B cell (primary cell): ENCODE results near the gene DNAJA4.

ENCODE experiments used
- EZH2 ChIP-seq: IDR thresholded peaks from 2 replicates; pipeline ENCODE4 v1.6.1; 2012; ENCODE audit warnings: borderline replicate concordance, low read depth, mild to moderate bottlenecking, moderate library complexity, low read length; ENCODE audit not compliant: insufficient read depth, poor library complexity, severe bottlenecking
- TF ChIP-seq, protein P1 (sequence below): fragments of 200-600 bp; IDR thresholded peaks from one replicate; pipeline ENCODE4 v1.8.0; 2022; ENCODE audit warnings: antibody characterized with exemption, mild to moderate bottlenecking

DNA sequence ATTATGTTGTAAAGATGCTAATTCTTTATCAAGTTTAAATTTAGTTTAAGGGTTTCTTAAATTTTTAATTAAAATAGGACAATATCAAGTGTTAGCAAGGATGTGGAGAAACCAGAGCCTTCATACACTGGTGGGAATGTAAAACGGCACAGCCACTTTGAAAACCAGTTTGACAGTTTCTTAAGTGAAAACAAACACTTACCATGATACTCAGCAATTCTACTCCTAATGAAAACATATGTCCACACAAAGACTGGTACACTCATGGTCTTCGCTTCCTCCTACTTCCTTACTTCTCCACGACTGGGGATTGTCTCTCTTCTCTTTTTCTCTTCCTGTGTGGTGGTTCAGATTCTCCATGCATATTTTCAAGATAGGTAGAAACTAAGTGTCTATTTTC is 25.9 kb downstream of the DNAJA4 start:
- TF ChIP-seq, protein P1, sequence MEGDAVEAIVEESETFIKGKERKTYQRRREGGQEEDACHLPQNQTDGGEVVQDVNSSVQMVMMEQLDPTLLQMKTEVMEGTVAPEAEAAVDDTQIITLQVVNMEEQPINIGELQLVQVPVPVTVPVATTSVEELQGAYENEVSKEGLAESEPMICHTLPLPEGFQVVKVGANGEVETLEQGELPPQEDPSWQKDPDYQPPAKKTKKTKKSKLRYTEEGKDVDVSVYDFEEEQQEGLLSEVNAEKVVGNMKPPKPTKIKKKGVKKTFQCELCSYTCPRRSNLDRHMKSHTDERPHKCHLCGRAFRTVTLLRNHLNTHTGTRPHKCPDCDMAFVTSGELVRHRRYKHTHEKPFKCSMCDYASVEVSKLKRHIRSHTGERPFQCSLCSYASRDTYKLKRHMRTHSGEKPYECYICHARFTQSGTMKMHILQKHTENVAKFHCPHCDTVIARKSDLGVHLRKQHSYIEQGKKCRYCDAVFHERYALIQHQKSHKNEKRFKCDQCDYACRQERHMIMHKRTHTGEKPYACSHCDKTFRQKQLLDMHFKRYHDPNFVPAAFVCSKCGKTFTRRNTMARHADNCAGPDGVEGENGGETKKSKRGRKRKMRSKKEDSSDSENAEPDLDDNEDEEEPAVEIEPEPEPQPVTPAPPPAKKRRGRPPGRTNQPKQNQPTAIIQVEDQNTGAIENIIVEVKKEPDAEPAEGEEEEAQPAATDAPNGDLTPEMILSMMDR = no peak
- no peak for TF ChIP-seq EZH2
